ENCODE data around the gene WDCP.
"Not testable (repeated sequence)": the region's sequence is repeated elsewhere in the genome, so short reads cannot be mapped to it uniquely, and the experiment has no call there.

Gene WDCP, protein sequence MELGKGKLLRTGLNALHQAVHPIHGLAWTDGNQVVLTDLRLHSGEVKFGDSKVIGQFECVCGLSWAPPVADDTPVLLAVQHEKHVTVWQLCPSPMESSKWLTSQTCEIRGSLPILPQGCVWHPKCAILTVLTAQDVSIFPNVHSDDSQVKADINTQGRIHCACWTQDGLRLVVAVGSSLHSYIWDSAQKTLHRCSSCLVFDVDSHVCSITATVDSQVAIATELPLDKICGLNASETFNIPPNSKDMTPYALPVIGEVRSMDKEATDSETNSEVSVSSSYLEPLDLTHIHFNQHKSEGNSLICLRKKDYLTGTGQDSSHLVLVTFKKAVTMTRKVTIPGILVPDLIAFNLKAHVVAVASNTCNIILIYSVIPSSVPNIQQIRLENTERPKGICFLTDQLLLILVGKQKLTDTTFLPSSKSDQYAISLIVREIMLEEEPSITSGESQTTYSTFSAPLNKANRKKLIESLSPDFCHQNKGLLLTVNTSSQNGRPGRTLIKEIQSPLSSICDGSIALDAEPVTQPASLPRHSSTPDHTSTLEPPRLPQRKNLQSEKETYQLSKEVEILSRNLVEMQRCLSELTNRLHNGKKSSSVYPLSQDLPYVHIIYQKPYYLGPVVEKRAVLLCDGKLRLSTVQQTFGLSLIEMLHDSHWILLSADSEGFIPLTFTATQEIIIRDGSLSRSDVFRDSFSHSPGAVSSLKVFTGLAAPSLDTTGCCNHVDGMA

DNA sequence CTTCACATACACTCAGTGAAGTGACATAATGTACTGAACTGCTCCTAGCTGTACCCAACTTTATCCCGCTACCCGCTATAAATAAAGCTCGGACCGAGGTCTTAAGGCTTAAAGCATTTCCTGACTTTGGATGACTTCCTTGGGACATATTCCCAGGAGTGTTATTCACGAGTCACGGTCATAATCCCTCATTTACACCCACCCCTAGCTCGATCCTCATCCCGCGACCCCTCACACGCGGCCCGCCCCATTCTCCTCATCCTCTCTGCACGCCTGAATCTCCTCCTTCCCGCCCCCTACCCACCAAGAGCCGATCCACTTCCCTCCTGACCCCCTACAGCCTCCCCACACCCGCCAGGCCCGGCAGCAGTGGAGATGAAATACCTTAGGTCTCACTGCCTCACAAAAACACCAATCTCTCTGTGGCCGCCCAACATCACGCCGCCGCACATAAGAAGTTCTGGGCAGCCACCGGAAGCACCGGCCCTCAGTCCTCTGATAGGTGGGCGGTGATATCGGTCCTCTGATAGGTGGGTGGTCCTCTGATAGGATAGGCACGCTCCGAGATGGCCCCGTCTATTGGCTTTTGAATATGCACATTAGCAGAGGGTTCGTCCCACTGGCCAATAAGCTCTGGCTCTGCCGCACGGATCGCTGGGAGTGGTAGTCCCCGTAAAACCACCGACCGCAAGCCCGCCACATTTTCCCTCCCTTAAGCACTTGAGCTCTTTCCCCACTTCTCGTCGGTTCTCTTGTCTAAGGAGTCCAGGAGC lies at the start of gene WDCP:
TSS of gene WDCP (minus strand) at position 462 of the 773 bp plus-strand sequence. CDS start 7,897 bp downstream, outside the sequence.
- peak; percentile 97 for DNase-seq (ENCODE audit: low read depth)
- H3K4me3 ChIP-seq (ENCODE audit: low read depth, low read length), result peak within 1 kb of the TSS; percentile 90

DNA sequence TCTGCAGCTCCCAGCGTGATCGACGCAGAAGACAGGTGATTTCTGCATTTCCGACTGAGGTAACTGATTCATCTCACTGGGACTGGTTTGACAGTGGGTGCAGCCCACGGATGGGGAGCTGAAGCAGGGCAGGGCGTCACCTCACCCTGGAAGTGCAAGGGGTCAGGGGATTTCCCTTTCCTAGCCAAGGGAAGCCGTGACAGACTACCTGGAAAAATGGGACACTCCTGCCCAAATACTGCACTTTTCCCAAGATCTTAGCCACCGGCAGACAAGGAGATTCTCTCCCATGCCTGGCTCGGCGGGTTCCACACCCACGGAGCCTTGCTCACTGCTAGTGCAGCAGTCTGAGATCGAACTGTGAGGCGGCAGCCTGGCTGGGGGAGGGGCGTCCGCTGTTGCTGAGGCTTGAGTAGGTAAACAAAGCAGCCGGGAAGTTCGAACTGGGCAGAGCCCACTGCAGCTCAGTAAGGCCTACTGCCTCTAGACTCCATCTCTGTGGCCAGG lies 48.0 kb upstream of the WDCP start:
- not testable (repeated sequence) for H3K4me3 ChIP-seq (ENCODE audit: low read depth, low read length); DNase-seq (ENCODE audit: low read depth)

DNA sequence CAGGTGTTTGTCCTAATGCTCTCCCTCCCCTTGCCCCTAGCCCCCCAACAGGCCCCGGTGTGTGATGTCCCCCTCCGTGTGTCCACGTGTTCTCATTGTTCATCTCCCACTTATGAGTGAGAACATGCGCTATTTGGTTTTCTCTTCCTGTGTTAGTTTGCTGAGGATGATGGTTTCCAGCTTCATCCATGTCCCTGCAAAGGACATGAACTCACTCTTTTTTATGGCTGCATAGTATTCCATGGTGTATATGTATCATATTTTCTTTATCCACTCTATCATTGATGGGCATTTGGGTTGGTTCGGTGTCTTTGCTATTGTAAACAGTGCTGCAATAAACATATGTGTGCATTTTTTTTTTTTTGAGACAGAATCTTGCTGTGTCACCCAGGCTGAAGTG lies 46.1 kb upstream of the WDCP start:
- not testable (repeated sequence) for H3K4me3 ChIP-seq (ENCODE audit: low read depth, low read length); DNase-seq (ENCODE audit: low read depth)

DNA sequence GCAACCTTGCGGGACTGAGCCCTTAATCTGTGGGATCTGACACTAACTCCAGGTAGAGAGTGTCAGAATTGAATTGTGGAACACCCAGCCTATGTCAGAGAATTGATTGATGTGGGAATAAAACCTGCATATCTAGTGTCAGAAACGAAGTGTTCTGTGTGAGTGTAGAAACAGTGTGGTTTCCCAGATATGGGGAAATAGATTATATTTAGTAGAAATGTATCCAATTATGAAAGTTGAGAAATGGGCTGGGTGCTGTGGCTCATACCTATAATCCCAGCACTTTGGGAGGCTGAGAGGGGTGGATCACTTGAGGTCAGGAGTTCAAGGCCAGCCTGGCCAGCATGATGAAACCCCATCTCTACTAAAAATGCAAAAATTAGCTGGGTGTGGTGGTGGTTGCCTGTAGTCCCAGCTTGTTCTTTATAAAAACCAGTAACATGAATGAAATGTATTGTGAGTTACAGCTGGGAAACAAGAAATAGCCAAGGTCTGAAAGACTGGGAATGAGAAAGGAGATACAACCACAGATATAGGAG lies 41.7 kb upstream of the WDCP start:
- no peak overlapping the region for H3K4me3 ChIP-seq (ENCODE audit: low read depth, low read length)
- no peak for DNase-seq (ENCODE audit: low read depth)

DNA sequence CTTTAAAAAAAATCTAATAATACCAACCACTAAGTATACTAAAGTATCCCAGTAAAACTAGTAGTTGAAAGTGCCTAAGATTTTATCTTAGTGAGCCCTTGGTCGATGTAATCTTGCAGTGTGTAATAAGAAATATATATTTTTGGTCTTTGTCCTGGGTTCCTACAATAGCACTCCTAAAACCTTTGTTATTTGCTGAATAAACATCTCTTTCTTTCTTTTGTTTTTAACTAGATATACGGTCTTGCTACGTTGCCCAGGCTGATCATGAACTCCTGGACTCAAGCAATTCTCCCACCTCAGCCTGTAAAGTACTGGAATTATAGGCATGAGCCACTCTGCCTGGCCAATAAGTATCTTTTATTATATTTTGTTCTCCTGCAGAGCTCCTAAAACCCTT lies 39.8 kb upstream of the WDCP start:
- H3K4me3 ChIP-seq (ENCODE audit: low read depth, low read length), result no peak overlapping the region
- no peak for DNase-seq (ENCODE audit: low read depth)

DNA sequence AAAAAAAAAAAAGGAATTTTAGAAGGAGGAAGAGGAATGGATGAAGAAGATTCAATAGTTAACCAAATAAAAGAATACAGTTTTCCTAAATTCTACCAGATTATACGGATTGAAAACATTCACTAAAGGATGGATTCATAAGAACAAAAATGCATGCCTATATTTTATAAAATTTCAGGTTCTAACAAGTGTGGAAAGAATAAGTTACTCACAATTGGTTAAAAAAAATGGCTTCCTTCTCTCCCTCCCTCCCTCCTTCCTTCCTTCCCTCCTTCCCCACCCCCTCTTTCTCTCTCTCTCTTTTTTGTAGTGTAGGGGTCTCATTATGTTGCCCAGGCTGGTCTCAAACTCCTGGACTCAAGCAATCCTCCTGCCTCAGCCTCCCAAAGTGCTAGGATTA lies 39.0 kb upstream of the WDCP start:
- no peak overlapping the region for H3K4me3 ChIP-seq (ENCODE audit: low read depth, low read length)
- no peak for DNase-seq (ENCODE audit: low read depth)

DNA sequence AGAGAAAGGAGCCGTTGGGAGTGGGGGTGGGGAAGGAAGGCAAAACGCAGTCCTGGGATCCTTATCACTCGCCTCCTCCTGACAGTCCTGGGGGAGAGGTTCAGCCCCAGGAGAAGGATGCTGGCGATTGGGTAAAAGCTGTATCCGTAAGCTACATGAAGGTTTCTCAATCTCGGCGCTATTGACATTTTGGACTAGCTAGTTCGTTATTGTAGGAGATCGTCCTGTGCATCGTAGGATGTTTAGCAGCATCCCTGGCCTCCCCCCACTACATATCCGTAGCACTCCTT lies 38.0 kb upstream of the WDCP start:
- DNase-seq (ENCODE audit: low read depth), result no peak
- peak overlapping the region; percentile 59 for H3K4me3 ChIP-seq (ENCODE audit: low read depth, low read length)

DNA sequence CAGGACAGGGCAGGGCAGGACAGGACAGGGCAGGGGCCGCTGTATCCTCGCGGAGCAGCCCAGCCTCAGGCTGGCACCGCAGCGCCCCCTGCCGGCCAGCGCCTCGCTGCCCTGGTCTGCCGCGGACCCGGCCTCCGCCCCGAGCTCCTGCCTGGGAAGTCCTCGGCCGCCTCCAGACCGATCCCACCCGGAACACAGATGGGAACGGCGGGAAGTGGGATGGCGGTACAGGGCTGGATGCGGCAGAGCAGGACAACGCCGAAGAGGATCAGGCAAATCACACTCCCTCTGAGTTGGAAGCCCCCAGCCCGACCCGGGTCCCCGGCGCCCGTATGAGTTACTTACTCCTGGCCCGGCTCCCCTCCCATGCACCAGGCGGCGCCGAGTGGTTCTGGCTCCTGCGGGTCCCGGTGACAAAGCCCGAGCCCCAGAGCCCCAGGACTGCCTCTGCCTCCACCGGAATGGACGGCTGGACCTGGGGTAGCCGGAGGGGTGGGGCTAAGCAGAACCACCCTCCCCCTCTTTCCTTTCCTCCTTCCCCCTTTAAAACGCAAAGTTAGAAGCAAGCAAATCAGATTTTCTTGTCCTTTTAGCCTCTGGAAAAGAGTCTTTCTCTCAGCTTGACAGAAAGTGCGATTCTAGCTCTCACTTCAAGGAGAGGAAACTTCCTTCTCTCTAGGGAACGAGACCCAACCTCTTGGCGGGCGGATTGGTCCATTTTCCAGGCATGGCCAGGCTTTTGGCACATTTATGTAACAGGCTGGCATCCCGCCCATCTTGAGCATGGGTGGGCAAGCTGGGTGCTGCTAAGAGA lies 37.4 kb upstream of the WDCP start, which contains the start of gene TP53I3:
TSS of gene TP53I3 (minus strand) at position 449 of the 814 bp plus-strand sequence. CDS start 508 bp downstream, outside the sequence.
- DNase-seq (ENCODE audit: low read depth), result peak; percentile 57

DNA sequence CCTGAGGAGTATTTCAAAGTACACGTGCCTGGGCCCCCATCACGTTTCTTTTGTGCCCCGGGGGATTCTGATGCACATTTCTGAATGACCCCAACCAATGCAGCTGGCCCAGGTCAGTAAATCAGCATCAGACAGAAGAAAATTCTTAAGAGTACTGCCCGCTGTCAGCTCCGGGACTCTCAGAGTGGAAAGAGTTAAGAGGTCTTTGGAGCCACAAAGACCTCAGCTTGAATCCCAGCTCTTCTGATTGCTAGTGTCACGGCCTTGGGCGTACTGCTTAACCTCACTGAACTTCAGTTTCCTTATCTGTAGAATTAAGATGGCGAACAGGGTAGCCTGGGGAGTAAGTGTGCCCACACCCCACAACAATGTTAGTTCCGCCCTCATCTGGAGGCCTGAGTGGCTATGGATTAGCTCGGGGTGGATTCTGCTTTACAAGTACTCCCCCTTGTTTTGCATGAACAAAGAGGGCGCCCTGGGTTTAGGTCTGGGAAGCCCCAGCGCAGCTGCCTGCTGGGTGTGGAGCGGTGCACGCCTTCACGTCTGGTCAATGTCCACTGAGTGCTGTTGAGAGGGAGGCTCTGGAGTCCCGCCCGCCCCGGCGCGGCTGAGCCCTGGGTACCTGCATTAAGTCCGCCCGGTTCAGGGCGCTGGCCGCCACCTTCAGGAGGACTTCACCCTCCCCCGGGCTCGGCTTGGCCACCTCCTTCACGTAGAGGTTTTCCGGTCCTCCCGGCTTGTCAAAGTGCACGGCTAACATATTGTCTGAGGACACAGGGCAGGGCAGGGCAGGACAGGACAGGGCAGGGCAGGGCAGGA lies 36.6 kb upstream of the WDCP start:
- H3K4me3 ChIP-seq (ENCODE audit: low read depth, low read length), result peak overlapping the region; percentile 59
- DNase-seq (ENCODE audit: low read depth), result peak; percentile 53

More for the DNA sequence above, 37.4 kb upstream of the WDCP start, which contains the start of gene TP53I3:
- peak within 1 kb of the TSS; percentile 59 for H3K4me3 ChIP-seq (ENCODE audit: low read depth, low read length)

DNA sequence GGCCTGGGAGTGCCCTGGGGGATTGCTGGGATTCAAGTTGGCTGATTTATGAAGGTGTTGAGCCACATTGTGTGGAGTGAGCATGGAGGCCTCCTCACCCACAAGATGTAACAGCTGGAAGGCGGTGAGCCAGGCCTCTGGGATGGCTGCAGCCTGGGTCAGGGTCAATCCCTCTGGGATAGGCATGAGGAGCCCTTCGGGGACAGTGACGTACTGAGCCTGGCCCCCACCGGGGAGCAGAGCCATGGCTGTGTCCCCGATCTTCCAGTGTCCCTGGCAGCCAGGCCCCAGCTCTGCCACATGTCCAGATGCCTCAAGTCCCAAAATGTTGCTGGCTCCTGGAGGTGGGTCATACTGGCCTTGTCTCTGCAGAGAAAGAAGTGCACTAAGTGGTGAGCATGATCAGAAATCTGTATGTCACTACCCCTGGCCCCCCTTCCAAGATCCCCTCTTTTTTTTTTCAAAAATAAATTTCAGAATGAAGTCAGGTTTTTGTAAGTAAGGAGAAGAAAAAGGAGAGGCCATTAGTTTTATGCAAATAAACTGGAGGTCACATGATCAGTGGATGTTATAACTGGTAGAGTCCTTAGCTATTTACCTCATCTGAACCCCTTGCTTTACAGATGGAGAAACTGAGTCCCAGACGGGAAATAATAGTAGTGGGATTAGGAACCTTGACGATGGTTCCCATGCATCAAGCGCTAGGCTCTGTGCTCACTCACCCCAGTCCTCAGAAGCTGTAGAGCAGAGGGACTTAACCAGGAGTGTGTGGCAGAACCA lies 35.8 kb upstream of the WDCP start:
- DNase-seq (ENCODE audit: low read depth), result no peak
- H3K4me3 ChIP-seq (ENCODE audit: low read depth, low read length), result peak overlapping the region; percentile 59

DNA sequence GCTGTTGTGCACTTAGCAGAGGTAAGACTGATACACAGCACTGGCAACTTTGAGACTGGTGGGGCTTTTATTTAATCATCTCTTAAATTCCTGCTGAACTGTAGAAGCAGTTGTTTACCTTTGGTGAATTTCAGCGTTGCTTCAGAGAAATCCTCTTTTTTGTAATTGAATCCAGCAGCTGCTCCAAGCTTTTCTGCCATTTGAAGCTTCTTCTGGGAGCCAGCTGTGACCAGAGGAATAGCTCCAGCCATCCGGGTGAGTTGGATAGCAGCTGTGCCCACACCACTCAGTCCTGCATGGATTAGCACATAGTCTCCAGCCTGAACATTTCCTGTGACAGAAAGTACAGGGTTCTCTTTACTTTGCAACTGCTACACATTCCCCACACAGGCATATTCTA lies 33.5 kb upstream of the WDCP start:
- DNase-seq (ENCODE audit: low read depth), result peak; percentile 40
- no peak overlapping the region for H3K4me3 ChIP-seq (ENCODE audit: low read depth, low read length)

DNA sequence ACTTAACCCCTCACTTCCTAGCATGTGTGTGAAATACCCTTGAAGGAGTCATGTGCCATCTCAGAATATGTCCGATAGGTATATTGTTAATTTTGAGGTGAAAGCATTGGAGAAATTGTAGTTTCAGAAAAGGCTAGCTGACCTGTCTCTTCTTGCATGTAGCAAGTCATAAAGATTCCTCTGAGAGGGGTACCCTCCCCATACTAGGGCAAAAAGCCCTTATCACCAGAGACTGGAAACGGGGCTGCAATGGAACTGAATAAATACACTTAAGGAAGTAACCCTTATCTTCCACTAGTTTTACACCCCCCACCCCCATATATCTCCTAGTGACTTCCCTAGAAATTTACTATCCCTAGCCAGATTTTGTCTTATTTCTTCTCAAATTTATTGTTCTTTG lies 30.7 kb upstream of the WDCP start:
- DNase-seq (ENCODE audit: low read depth), result no peak
- peak overlapping the region; percentile 69 for H3K4me3 ChIP-seq (ENCODE audit: low read depth, low read length)

DNA sequence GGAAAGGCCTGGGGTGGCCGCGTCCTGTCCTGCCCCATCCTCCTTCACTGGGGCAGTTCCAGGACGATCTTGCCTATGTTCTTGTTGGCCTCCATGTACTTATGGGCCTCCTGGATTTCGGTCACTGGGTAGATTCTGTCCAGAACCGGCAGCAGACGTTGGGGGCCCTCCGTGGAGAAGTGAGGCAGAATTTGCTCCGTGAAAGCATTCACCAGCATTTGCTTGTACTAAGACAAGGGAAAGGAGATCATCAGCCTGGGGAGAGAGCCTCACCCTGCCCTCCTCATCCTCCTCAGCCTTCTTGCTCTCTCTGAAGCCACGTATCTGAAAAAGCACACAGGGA lies 30.3 kb upstream of the WDCP start:
- peak overlapping the region; percentile 69 for H3K4me3 ChIP-seq (ENCODE audit: low read depth, low read length)
- DNase-seq (ENCODE audit: low read depth), result no peak

DNA sequence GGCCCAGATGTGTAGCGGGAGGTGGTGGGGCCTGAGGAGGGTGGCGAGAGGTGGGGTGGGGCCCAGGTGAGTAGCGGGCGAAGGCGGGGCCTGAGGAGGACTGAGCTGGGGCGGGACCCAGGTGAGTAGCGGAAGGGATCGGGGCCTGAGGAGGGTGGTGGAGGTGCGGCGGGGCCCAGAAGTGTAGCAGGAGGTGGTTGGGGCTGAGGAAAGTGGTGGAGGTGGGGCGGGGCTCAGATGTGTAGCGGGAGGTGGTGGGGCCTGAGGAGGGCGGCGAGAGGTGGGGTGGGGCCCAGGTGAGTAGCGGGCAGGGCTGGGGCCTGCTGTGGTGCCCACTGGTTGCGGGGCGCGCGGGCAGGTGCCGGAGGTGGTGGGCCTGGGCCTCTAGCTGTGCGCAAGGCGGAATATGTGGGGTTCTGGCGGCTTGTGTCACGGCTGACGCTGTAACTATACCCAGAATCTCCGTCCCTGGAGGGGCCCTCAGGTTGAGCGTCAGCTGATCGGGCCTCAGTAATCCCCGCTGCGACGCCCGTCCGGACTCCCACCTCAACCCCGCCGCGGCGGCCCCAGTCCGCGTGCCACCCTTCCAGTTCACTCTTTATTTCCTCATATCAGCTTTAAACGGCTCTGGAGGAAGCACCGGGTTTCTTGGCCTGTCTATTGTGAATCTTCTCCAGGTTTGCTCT lies 29.8 kb upstream of the WDCP start:
- no peak for DNase-seq (ENCODE audit: low read depth)
- H3K4me3 ChIP-seq (ENCODE audit: low read depth, low read length), result peak overlapping the region; percentile 69

DNA sequence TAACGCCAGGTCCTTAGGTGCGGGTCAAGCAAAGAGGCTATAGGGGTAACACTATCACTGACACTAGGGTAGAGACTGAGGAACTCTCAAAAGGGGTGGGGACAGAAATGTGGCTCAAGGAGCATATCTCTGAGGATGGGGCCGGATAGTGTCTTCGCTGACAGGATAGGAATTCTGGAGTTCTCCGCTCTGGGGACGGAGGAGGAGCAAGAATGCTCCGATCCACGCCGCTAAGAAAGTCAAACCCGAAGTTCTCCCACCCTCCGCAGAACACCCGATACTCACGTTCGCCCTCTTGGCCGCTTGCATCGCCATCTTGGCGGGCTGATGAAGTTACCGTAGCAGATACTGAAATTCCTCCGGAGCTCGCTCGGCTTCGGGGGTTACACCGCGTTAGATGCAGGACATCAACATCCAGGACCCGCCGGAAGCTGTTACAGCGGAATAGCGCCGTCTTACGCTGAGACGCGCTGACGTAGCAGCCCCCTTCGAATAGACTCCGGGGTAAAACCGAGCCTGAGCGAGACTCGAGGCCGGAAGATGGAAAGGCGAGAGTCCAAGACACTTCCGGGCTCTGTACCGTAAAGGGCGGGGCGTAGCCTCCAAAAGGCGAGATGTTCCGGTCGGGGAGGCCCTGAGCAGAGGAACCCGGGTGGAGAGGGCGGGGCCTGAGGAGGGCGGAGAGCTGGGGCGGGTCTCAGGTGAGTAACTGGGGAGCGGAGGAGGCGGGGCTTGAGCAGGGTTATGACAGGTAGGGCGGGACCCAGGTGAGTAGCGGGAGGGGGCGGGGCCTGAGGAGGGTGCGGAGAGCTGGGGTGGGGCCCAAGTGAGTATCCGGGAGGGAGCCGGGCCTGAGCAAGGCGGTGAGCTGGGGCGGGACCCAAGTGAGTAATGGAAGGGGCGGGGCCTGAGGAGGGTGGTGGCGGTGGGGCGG lies 29.0 kb upstream of the WDCP start, which contains the start of gene SF3B6:
TSS of gene SF3B6 (minus strand) at position 412 of the 934 bp plus-strand sequence. CDS start at position 315, 97 bp downstream.
- peak within 1 kb of the TSS; percentile 69 for H3K4me3 ChIP-seq (ENCODE audit: low read depth, low read length)
- DNase-seq (ENCODE audit: low read depth), result peak; percentile 94

DNA sequence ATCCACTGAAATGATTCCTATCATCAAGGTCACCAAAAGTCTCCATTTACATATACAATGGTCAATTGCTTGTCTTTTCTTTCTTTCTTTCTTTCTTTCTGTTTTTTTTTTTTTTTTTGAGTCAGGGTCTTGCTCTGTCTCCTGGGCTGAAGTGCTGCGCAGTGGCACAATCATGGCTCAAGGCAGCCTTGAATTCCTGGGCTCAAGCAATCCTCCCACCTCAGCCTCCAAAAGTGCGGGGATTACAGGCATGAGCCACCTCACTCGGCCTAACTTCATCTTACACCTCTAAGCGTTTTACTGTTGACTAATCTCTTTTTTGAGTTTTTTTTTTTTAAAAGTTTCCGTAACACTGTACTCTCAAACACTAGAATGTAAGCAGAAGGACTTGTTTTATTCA lies 28.1 kb upstream of the WDCP start:
- peak overlapping the region; percentile 69 for H3K4me3 ChIP-seq (ENCODE audit: low read depth, low read length)
- no peak for DNase-seq (ENCODE audit: low read depth)
